Stimulated activated CD4-positive, alpha-beta T cell treated with anti-CD3 and anti-CD28 coated beads, Interleukin-4, amount 100 ng/mL, for 1 hour (primary cell): ENCODE results near the gene HTR3D.
"Not testable (repeated sequence)": the region's sequence is repeated elsewhere in the genome, so short reads cannot be mapped to it uniquely, and the experiment has no call there.

Source experiments
- DNase-seq: peaks from one replicate; pipeline ENCODE4 v3.0.0-alpha.2; 2020

Gene HTR3D

DNA sequence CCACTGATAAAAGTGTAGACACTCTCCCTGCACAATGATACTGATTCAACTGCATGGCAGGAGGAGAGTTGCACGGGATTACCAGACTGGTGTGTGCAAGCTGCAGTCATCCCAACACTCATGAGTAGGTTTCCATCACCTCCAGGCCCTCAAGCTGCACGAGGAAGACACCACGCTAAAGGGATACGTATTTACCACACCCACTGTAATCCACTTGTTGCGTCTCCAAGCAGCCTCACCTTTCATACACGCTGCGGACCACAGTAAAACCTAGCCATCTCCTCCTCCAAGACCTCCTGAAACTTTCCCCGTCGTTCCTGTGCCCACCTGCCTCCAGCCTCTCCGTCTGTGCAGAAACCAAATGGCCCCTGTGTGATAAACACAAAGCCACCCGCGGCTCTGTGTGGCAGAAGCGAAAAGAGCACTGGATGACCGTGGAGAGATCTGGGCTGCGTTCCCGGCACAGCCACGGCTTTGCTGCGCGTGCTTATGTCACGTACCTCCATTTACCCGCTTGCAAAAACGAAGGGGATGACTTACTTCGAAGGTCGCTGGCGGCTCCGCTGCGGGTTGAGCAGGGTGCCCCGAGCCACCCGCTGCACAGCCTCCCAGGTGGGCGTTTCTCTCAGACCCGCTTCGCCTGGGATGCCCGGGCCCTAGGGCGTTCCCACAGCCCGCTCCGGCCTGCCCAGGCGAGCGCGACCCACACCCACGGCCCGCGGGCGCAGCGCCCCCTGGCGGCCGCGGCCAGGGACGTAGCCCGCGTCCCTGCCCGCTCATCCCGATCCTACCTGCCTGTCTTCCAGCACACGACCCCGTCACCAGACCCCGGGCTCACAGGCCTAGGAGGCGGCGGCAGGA, 14.5 kb upstream of the HTR3D start:
- peak; percentile 56 for DNase-seq

- peak; percentile 82 for DNase-seq
These were observed 13.7 kb upstream of the HTR3D start, which contains the start of gene ABCC5 for GRCh38 chr3:184017672-184018423. ABCC5 (minus strand) TSS chr3:184017884; CDS start chr3:184014392, 3,492 bp downstream.

- no peak for DNase-seq
These were observed 13.0 kb upstream of the HTR3D start for GRCh38 chr3:184018424-184018973.

DNA sequence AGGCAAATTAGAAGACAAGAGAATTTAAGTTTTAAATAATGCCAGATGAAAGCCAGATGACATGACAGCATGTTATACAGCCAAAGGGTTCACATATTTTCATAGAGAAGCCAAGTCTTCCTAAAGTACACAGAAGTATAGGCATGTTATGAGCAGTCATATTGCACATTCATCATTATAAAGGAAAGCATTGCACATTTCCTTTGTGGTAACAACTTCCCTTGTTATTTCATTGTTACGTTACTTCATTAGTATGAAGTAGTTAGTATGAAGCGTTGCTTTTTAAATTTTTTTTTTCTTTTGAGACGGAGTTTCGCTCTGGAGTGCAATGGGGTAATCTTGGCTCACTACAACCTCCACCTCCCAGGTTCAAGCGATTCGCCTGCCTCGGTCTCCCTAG, 9.2 kb upstream of the HTR3D start:
- DNase-seq, result no peak

GRCh38 chr3:184025256-184025655, 6.3 kb upstream of the HTR3D start:
- DNase-seq, result not testable (repeated sequence)

GRCh38 chr3:184028275-184028890, 3.2 kb upstream of the HTR3D start:
- DNase-seq, result not testable (repeated sequence)

GRCh38 chr3:184029443-184029842, 2.1 kb upstream of the HTR3D start:
- no peak for DNase-seq

GRCh38 chr3:184030536-184030935, 1.0 kb upstream of the HTR3D start:
- DNase-seq, result no peak

- no peak for DNase-seq
These were observed 6.3 kb downstream of the HTR3D start for GRCh38 chr3:184037816-184038215.

- not testable (repeated sequence) for DNase-seq
These were observed 6.8 kb downstream of the HTR3D start for GRCh38 chr3:184038307-184038706.

DNA sequence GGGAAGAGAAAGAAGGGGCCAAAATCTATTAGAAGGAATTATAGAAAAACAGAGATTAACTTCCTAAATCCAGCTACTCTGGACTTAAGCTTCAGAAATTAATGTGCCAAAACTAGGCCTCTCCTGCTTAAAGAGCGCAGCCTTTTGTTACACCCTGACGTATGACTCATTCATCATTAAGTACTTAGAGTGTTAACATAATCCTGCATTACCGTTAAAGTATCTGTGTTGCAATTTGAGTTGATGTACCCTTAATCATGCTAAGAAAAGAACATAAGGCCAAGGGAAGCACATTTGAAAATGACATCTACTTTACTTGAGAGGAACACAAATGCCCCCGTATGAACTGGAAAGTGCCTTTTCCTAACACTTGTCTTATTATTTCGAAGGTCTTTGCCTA, 7.9 kb downstream of the HTR3D start:
- DNase-seq, result no peak

DNA sequence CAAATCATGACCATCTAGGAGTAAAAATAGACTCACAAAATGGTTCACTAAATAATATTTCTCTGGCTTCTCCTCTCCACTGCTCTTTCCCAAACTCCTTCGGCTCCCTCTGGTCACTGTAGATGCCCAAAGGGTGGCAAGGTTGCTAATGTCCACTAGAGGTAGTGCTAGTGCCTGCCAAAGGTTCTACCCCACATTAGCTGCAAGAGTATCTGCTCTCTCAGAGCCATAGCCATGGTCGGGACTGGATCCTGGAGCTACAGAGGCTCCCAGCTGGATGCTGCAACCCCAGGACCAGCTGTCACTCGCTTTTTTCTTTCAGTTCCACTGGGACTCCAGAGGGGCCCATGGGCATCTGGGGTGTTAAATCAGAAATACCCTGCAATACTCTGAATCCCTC, 8.5 kb downstream of the HTR3D start:
- DNase-seq, result no peak

- no peak for DNase-seq
These were observed 11.1 kb downstream of the HTR3D start for GRCh38 chr3:184042617-184043016.

DNA sequence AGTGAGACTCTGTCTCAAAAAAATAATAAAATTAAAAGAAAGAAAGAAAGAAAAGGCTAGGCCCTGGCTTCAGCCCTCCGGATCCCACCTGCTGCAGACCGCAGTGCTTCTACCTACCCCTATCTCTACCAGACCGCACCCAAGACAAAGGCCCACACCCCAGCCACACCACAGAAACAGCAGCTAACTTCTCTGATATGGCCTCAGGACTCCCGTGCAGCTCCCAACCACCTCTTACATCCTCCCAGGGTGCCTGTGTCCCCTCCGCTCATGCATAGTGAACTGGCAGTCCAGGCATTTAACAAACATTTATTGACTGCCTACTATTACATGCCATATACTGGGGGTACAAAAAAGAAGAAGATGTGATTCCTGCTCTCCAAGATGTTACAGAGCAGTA, 14.5 kb downstream of the HTR3D start:
- no peak for DNase-seq

DNA sequence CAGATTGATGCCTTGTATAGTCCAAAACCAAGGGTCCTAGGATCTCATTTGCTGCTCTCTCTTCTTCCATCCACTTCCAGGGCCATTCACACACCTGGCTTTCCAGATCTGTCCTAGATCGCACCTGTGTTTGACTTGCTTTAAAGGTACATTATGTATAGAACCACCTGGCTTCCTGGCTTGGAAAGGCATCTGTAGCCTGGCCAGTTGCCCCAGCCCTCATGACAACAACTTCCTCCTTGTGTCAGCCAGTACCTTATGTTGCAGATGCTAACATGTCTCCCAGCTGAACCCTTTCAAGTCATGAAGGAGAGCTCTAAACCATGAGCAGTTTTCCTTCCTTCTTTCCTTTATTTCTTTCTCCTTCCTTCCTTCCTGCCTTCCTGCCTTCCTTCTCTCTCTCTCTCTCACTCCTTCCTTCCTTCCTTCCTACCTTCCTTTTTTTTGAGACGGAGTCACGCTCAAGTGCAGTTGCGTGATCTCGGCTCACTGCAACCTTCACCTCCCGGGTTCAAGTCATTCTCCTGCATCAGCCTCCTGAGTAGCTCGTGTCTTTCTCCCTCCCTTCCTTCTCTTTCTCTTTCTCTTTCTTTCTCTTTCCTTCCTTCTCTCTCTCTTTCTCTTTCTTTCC, 18.8 kb downstream of the HTR3D start:
- no peak for DNase-seq

DNA sequence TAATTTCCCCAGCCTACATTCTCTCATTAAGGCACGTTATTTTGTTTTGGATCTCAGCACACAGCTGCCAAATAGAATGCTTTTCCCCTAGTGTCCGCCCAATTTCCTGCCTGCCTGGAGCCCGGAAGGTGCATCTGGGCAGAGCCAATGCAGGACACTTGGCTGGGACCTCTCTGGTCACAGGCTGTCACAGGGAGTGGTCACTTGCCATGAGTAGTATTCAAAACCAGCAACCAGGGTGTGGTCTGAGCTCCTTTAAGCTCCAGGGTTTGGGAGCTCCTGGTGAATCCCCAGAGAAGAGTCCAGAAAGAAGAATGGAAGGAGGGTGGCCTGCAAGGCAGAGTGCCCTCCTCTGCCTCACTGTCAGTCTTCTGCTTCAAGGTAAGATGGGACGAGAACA, 21.2 kb downstream of the HTR3D start, which contains the start of gene HTR3C:
Gene HTR3C, plus strand, starts transcription at position 281 of the 400 bp plus-strand sequence. Its CDS starts 34 bp downstream, at position 315.
- no peak for DNase-seq

DNA sequence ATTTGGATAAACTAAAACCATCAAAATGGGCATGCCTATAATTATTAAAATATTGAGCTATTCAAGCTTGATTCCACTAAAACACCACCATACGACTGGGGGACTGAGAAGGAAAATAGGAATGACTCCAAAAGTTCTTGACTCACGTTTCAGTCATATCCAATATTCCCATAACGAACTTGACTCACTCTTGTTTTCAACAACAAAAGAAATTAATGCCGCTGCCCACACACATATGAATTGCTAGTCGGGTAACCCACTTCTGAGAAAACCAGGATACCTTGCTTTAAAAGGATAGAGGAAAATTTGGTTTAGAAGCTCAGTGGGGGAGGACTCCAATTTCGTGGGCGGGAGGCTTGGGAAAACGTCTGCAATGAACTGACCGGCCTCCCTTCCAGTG, 26.5 kb downstream of the HTR3D start:
- DNase-seq, result no peak

- DNase-seq, result no peak
These were observed 27.9 kb downstream of the HTR3D start for GRCh38 chr3:184059424-184059823.

DNA sequence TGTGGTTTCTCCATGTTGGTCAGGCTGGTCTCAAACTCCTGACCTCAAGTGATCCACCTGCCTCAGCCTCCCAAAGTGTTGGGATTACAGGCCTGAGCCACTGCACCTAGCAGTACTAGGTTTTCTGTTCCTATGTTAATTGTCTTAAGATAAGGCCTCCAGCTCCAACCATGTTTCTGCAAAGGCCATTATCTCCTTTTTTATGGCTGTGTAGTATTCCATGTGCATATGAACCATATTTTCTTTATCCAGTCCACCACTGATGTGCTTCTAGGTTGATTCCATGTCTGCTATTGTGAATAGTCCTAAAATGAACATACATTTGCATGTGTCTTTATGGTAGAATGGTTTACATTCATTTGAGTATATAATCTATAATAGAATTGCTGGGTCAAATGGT, 31.1 kb downstream of the HTR3D start:
- no peak for DNase-seq

- DNase-seq, result no peak
These were observed 34.7 kb downstream of the HTR3D start for GRCh38 chr3:184066211-184066610.

- DNase-seq, result no peak
These were observed 36.1 kb downstream of the HTR3D start for GRCh38 chr3:184067573-184068055.

GRCh38 chr3:184068344-184068743, 36.8 kb downstream of the HTR3D start:
- DNase-seq, result no peak
